SK-N-SH treated with all-trans-retinoic acid at 6 μM for 48 hours (cell line): ENCODE results near the gene DRC1.

Experiments used
- ATAC-seq: fragments of 200-7000 bp; cut with Tn5 transposase; 3 replicates; pipeline ENCODE4 v1.9.1; 2020; ENCODE audit warnings: mild to moderate bottlenecking, moderate library complexity
- ARNTL ChIP-seq: fragments of 450-650 bp; formaldehyde crosslinking; IDR thresholded peaks from 2 replicates; pipeline ENCODE4 v1.5.0; 2020; ENCODE audit warnings: low read depth, mild to moderate bottlenecking, moderate library complexity, borderline replicate concordance
- BACH2 ChIP-seq: fragments of 250-450 bp; sonication (Bioruptor Pico); IDR thresholded peaks from 2 replicates; pipeline ENCODE4 v1.9.0; 2021; ENCODE audit warnings: mild to moderate bottlenecking, borderline replicate concordance
- CSDC2 ChIP-seq: fragments of 250-450 bp; sonication (Bioruptor Pico); IDR thresholded peaks from 2 replicates; pipeline ENCODE4 v1.5.0; 2020; ENCODE audit warnings: mild to moderate bottlenecking, moderate library complexity
- ESRRG ChIP-seq: fragments of 250-450 bp; sonication (Bioruptor Pico); IDR thresholded peaks from 2 replicates; pipeline ENCODE4 v1.6.1; 2021; ENCODE audit warnings: mild to moderate bottlenecking
- GLIS3 ChIP-seq: fragments of 250-450 bp; sonication (Bioruptor Pico); IDR thresholded peaks from 2 replicates; pipeline ENCODE4 v1.5.0; 2020; ENCODE audit warnings: mild to moderate bottlenecking, moderate library complexity
- ISL1 ChIP-seq: fragments of 250-450 bp; sonication (Bioruptor Pico); IDR thresholded peaks from 2 replicates; pipeline ENCODE4 v2.1.2; 2022; ENCODE audit warnings: mild to moderate bottlenecking, moderate library complexity
- OSR1 ChIP-seq: fragments of 250-450 bp; sonication (Bioruptor Pico); IDR thresholded peaks from 2 replicates; pipeline ENCODE4 v1.8.0; 2022; ENCODE audit warnings: moderate library complexity, mild to moderate bottlenecking, inconsistent platforms
- PPARA ChIP-seq: fragments of 250-450 bp; sonication (Bioruptor Pico); IDR thresholded peaks from 2 replicates; pipeline ENCODE4 v1.5.0; 2020; ENCODE audit warnings: mild to moderate bottlenecking, borderline replicate concordance
- RARB ChIP-seq: fragments of 250-450 bp; sonication (Bioruptor Pico); IDR thresholded peaks from 2 replicates; pipeline ENCODE4 v1.8.0; 2021; ENCODE audit warnings: mild to moderate bottlenecking, moderate library complexity
- SNAI2 ChIP-seq: fragments of 250-450 bp; sonication (Bioruptor Pico); IDR thresholded peaks from 2 replicates; pipeline ENCODE4 v1.5.0; 2020; ENCODE audit warnings: mild to moderate bottlenecking, moderate library complexity
- TOX ChIP-seq: fragments of 250-450 bp; sonication (Bioruptor Pico); IDR thresholded peaks from 2 replicates; pipeline ENCODE4 v1.8.0; 2021; ENCODE audit warnings: mild to moderate bottlenecking, moderate library complexity, borderline replicate concordance
- ZC3H10 ChIP-seq: fragments of 250-450 bp; sonication (Bioruptor Pico); IDR thresholded peaks from 2 replicates; pipeline ENCODE4 v1.5.1; 2021; ENCODE audit warnings: mild to moderate bottlenecking, moderate library complexity
- ZFP3 ChIP-seq: fragments of 250-450 bp; sonication (Bioruptor Pico); IDR thresholded peaks from 2 replicates; pipeline ENCODE4 v1.5.0; 2020; ENCODE audit warnings: mild to moderate bottlenecking, moderate library complexity
- ZNF565 ChIP-seq: fragments of 450-650 bp; formaldehyde crosslinking; conservative IDR thresholded peaks from 2 replicates; pipeline ENCODE4 v1.5.0; 2020; ENCODE audit warnings: low read depth, mild to moderate bottlenecking, moderate library complexity
- ZNF8 ChIP-seq: fragments of 450-650 bp; formaldehyde crosslinking; IDR thresholded peaks from 2 replicates; pipeline ENCODE4 v1.5.0; 2020; ENCODE audit warnings: mild to moderate bottlenecking, moderate library complexity
- TF ChIP-seq, protein P1 (sequence below): fragments of 250-450 bp; sonication (Bioruptor Pico); IDR thresholded peaks from 2 replicates; pipeline ENCODE4 v1.5.1; 2020; ENCODE audit warnings: low read depth, mild to moderate bottlenecking, moderate library complexity
- TF ChIP-seq, protein P2 (sequence below): fragments of 250-450 bp; sonication (Bioruptor Pico); IDR thresholded peaks from 2 replicates; pipeline ENCODE4 v1.8.0; 2021; ENCODE audit warnings: low read depth, mild to moderate bottlenecking, moderate library complexity, borderline replicate concordance
- TF ChIP-seq, protein P3 (sequence below): fragments of 250-450 bp; sonication (Bioruptor Pico); IDR thresholded peaks from 2 replicates; pipeline ENCODE4 v1.5.0; 2020; ENCODE audit warnings: mild to moderate bottlenecking, moderate library complexity
- TF ChIP-seq, protein P4 (sequence below): fragments of 250-450 bp; sonication (Bioruptor Pico); IDR thresholded peaks from 2 replicates; pipeline ENCODE4 v1.5.1; 2021; ENCODE audit warnings: mild to moderate bottlenecking, moderate library complexity

The DRC1 gene

DNA sequence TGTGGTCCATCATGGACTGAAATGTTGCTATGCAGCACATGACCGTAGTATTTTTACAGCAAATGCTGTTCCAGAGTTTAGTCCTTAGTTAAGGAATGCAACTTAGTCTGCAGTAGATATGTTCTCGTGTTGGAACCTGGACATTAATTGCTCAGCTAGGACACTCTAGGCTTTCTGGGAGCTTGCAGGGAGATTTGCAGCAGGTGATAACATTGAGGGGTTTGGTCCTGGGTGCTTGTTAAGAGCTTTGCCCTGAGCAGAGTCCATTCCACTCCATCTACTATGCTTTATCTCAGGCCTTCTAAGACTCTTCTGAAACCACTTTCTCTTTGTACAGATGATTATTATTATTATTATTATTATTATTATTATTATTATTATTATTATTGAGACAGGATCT, 27.1 kb downstream of the DRC1 start (continued):
- TF ChIP-seq, protein P1, sequence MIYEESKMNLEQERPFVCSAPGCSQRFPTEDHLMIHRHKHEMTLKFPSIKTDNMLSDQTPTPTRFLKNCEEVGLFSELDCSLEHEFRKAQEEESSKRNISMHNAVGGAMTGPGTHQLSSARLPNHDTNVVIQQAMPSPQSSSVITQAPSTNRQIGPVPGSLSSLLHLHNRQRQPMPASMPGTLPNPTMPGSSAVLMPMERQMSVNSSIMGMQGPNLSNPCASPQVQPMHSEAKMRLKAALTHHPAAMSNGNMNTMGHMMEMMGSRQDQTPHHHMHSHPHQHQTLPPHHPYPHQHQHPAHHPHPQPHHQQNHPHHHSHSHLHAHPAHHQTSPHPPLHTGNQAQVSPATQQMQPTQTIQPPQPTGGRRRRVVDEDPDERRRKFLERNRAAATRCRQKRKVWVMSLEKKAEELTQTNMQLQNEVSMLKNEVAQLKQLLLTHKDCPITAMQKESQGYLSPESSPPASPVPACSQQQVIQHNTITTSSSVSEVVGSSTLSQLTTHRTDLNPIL (CRISPR knock-in tag) = no peak
- no peak for TF ChIP-seq CSDC2
- no peak for TF ChIP-seq RARB (CRISPR knock-in tag)

GRCh38 chr2:26429779-26430578, 28.3 kb downstream of the DRC1 start:
- TF ChIP-seq, protein P2, sequence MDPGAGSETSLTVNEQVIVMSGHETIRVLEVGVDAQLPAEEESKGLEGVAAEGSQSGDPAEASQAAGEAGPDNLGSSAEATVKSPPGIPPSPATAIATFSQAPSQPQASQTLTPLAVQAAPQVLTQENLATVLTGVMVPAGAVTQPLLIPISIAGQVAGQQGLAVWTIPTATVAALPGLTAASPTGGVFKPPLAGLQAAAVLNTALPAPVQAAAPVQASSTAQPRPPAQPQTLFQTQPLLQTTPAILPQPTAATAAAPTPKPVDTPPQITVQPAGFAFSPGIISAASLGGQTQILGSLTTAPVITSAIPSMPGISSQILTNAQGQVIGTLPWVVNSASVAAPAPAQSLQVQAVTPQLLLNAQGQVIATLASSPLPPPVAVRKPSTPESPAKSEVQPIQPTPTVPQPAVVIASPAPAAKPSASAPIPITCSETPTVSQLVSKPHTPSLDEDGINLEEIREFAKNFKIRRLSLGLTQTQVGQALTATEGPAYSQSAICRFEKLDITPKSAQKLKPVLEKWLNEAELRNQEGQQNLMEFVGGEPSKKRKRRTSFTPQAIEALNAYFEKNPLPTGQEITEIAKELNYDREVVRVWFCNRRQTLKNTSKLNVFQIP (CRISPR knock-in tag) = no peak
- TF ChIP-seq BACH2 (CRISPR knock-in tag) = no peak
- TF ChIP-seq CSDC2 = no peak
- ATAC-seq = no peak

- TF ChIP-seq SNAI2 (no peak), TOX (CRISPR knock-in tag) (no peak), PPARA (CRISPR knock-in tag) (no peak), CSDC2 (no peak), ZNF8 (CRISPR knock-in tag) (no peak), ESRRG (CRISPR knock-in tag) (no peak)
Observed at GRCh38 chr2:26430826-26431225, 29.1 kb downstream of the DRC1 start.

DNA sequence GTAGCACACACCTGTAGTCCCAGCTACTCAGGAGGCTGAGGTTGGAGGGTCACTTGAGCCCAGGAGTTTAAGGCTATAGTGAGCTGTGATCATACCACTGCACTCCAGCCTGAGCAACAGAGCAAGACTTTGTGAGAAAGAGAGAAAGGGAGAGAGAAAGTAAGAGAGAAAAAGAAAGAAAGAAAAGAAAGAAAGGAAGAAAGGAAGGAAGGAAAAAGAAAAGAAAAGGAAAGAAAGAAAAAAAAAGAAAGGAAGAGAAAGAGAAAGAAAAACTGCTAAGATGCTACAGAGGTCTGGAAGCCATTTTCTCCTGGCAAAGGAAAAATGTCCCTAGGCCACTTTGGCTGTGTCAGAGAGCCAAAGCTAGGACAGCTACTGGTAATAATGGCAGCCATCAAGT, 30.6 kb downstream of the DRC1 start:
- no peak for ATAC-seq
- TF ChIP-seq TOX (CRISPR knock-in tag) (no peak), GLIS3 (no peak), SNAI2 (no peak), ZNF565 (no peak), OSR1 (CRISPR knock-in tag) (no peak), ISL1 (CRISPR knock-in tag) (no peak), ESRRG (CRISPR knock-in tag) (no peak), ZFP3 (CRISPR knock-in tag) (no peak), ZC3H10 (CRISPR knock-in tag) (no peak), BACH2 (CRISPR knock-in tag) (no peak)
- TF ChIP-seq, protein P3, sequence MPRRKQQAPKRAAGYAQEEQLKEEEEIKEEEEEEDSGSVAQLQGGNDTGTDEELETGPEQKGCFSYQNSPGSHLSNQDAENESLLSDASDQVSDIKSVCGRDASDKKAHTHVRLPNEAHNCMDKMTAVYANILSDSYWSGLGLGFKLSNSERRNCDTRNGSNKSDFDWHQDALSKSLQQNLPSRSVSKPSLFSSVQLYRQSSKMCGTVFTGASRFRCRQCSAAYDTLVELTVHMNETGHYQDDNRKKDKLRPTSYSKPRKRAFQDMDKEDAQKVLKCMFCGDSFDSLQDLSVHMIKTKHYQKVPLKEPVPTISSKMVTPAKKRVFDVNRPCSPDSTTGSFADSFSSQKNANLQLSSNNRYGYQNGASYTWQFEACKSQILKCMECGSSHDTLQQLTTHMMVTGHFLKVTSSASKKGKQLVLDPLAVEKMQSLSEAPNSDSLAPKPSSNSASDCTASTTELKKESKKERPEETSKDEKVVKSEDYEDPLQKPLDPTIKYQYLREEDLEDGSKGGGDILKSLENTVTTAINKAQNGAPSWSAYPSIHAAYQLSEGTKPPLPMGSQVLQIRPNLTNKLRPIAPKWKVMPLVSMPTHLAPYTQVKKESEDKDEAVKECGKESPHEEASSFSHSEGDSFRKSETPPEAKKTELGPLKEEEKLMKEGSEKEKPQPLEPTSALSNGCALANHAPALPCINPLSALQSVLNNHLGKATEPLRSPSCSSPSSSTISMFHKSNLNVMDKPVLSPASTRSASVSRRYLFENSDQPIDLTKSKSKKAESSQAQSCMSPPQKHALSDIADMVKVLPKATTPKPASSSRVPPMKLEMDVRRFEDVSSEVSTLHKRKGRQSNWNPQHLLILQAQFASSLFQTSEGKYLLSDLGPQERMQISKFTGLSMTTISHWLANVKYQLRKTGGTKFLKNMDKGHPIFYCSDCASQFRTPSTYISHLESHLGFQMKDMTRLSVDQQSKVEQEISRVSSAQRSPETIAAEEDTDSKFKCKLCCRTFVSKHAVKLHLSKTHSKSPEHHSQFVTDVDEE (CRISPR knock-in tag) = no peak
- TF ChIP-seq, protein P4, sequence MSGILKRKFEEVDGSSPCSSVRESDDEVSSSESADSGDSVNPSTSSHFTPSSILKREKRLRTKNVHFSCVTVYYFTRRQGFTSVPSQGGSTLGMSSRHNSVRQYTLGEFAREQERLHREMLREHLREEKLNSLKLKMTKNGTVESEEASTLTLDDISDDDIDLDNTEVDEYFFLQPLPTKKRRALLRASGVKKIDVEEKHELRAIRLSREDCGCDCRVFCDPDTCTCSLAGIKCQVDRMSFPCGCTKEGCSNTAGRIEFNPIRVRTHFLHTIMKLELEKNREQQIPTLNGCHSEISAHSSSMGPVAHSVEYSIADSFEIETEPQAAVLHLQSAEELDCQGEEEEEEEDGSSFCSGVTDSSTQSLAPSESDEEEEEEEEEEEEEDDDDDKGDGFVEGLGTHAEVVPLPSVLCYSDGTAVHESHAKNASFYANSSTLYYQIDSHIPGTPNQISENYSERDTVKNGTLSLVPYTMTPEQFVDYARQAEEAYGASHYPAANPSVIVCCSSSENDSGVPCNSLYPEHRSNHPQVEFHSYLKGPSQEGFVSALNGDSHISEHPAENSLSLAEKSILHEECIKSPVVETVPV (CRISPR knock-in tag) = no peak

More at GRCh38 chr2:26430826-26431225, 29.1 kb downstream of the DRC1 start:
- ATAC-seq = no peak

DNA sequence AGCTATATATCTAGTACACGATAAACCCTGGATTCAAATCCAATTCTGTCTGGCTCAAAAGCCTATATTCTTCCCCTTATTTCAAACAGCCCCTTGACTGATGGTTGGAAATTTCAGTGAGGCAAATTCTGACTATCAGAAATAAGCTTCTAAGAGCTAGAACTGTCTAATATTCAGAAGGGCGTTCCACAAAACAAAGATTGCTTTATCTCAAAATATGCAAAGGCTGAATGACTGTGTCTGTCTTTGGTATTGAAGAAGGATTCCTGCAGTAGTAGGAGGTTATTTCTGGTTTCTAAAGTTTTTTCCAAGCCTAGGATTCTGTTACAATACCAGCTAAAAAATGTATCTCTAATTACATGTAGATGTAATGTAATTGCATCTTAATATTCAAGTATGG, 31.1 kb downstream of the DRC1 start:
- no peak for ATAC-seq
- no peak for TF ChIP-seq PPARA (CRISPR knock-in tag)
- TF ChIP-seq GLIS3 = no peak
- no peak for TF ChIP-seq ARNTL
